Measurements from ENCODE around the gene FERD3L. TPM values are rescaled to one million over a fixed set of nuclear protein-coding genes. Genes with fewer than 3 reads are reported as not detected.

Gene FERD3L
- total and polyA plus RNA-seq, 2 donors (not counting 1 experiment from before 2014, with no cell fraction given): not detected

DNA sequence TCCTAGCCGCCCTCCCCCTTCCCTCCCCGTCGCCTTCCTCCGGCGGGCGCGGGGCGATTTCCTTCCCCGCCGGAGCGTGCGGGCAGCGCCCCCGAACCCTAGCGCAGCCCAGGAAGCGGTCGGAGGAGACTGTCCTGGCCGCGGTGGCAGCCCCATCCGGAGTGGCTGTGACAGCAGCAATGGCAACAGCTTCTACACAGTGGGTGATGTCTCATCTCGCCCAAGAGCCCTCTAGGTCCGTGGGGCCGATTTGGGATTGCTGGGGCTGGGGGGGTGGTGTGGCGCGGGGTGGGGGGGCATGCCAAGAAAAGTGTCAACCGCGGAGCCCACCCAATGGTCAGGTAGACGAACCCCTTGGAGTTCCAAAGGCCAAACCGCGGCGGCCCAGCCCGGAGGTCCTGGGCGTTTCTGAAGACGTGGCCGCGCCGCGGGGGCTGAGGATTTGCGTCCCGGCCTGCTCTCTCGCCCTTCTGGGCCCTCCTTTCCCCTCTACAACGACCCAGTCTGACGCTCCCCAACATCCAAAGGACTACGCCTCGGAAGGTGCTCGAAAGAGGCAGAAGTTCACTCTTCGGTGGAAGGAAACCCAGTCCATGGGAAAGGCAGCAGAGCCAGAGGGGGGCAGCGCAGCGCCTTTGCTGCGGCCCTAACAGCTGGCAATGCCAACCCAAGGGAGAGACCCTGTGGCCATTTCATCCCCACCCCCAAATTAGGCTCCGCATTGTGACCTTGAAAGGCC, 27.2 kb downstream of the FERD3L start:
- Histone ChIP-seq H3K36me3 (ENCODE audit: control insufficient read depth, insufficient read depth, low read length) (no peaks in the 10 kb centered on the region), H3K4me3 (replicated peaks in 1 of 4; ENCODE audit: control extremely low read depth in 1 of 4, insufficient read depth in 1 of 4, low read depth in 3 of 4, low read length in 4 of 4) (peak overlapping the region; percentile 59 to 98 (median 64)), H2AFZ (ENCODE audit: low read length) (peak overlapping the region; percentile 34), H3K27me3 (ENCODE audit: control insufficient read depth, insufficient read depth, low read length) (peaks cover 6% of the 10 kb centered on the region), H3K79me2 (ENCODE audit: control insufficient read depth, insufficient read depth, low read length) (peaks cover 18% of the 10 kb centered on the region), H3K4me2 (ENCODE audit: extremely low read depth, insufficient read depth, low read length) (peak overlapping the region; percentile 62), H3K9me3 (ENCODE audit: control insufficient read depth, insufficient read depth, low read depth, low read length) (no peaks in the 10 kb centered on the region), H3K9ac (ENCODE audit: insufficient read depth, low read length) (peak overlapping the region; percentile 26), H3K27ac (ENCODE audit: insufficient read depth, low read length) (peak overlapping the region; percentile 32), H4K20me1 (ENCODE audit: control insufficient read depth, extremely low read depth, insufficient read depth, low read length) (no peaks in the 10 kb centered on the region), H3K4me1 (ENCODE audit: control insufficient read depth, extremely low read depth, insufficient read depth, low read length) (no peaks in the 10 kb centered on the region)
- TF ChIP-seq, protein P1, sequence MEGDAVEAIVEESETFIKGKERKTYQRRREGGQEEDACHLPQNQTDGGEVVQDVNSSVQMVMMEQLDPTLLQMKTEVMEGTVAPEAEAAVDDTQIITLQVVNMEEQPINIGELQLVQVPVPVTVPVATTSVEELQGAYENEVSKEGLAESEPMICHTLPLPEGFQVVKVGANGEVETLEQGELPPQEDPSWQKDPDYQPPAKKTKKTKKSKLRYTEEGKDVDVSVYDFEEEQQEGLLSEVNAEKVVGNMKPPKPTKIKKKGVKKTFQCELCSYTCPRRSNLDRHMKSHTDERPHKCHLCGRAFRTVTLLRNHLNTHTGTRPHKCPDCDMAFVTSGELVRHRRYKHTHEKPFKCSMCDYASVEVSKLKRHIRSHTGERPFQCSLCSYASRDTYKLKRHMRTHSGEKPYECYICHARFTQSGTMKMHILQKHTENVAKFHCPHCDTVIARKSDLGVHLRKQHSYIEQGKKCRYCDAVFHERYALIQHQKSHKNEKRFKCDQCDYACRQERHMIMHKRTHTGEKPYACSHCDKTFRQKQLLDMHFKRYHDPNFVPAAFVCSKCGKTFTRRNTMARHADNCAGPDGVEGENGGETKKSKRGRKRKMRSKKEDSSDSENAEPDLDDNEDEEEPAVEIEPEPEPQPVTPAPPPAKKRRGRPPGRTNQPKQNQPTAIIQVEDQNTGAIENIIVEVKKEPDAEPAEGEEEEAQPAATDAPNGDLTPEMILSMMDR (conservative IDR thresholded peaks at IDR 0.05 in 1 of 2, IDR thresholded peaks at IDR 0.05 in 1 of 2; ENCODE audit: low read depth in 1 of 2, low read length in 2 of 2): no peak
- TF ChIP-seq EZH2 (IDR thresholded peaks at IDR 0.05; ENCODE audit: low read length, missing control alignments): no peak
- DNase-seq (ENCODE audit: low read depth in 2 of 2): no peak

DNA sequence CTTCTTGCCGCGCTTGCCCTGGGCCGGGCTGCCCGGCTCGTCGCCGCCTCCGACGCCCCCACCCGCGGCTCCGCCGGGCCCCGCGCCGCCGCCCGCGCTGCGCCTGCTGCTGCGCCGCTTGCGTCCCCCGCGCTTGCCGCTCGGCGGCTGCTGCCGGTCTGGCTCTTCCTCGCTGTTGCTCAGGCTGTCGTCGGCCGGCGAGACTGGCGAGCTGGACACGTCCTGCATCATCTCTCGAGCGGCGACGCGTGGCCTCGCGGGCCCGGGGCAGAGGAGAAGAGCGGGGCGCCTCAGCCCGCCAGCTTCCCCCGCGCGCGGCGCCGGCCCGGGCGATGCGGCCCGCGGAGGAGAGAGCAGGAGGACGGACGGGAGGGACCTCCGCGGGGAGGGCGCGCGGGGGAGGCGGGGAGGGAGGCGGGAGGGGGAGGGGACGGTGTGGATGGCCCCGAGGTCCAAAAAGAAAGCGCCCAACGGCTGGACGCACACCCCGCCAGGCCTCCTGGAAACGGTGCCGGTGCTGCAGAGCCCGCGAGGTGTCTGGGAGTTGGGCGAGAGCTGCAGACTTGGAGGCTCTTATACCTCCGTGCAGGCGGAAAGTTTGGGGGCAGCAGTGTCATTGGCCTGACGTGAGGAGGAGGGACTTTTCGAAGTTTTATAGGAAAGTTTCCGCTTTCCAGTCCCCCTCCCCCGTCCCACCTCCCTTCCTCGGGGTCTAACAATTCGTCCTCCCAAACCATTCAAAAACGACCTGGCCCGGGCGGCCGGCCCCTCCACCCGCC, 27.9 kb downstream of the FERD3L start, which contains the start of gene TWIST1:
Gene TWIST1 (minus strand): TSS at position 546 of the 779 bp plus-strand sequence. CDS start 315 bp downstream, at position 231.
- DNase-seq (ENCODE audit: low read depth in 2 of 2): peak; percentile 75 to 90
- H3K9me3 ChIP-seq (ENCODE audit: control insufficient read depth, insufficient read depth, low read depth, low read length): no peaks in the 10 kb centered on the region
- H3K4me2 ChIP-seq (ENCODE audit: extremely low read depth, insufficient read depth, low read length): peak within 1 kb of the TSS; percentile 83
- peaks cover 6% of the 10 kb centered on the region for H3K27me3 ChIP-seq (ENCODE audit: control insufficient read depth, insufficient read depth, low read length)
- H2AFZ ChIP-seq (ENCODE audit: low read length): peak within 1 kb of the TSS; percentile 91
- H3K4me3 ChIP-seq (replicated peaks in 1 of 4; ENCODE audit: control extremely low read depth in 1 of 4, insufficient read depth in 1 of 4, low read depth in 3 of 4, low read length in 4 of 4): peak within 1 kb of the TSS; percentile 70 to 98 (median 86)
- peak within 1 kb of the TSS; percentile 69 for H3K9ac ChIP-seq (ENCODE audit: insufficient read depth, low read length)
- H4K20me1 ChIP-seq (ENCODE audit: control insufficient read depth, extremely low read depth, insufficient read depth, low read length): no peaks in the 10 kb centered on the region
- H3K79me2 ChIP-seq (ENCODE audit: control insufficient read depth, insufficient read depth, low read length): peaks cover 18% of the 10 kb centered on the region
- no peaks in the 10 kb centered on the region for H3K4me1 ChIP-seq (ENCODE audit: control insufficient read depth, extremely low read depth, insufficient read depth, low read length)
- H3K27ac ChIP-seq (ENCODE audit: insufficient read depth, low read length): peak within 1 kb of the TSS; percentile 71
- no peaks in the 10 kb centered on the region for H3K36me3 ChIP-seq (ENCODE audit: control insufficient read depth, insufficient read depth, low read length)
- no peak for TF ChIP-seq EZH2 (IDR thresholded peaks at IDR 0.05; ENCODE audit: low read length, missing control alignments)
- TF ChIP-seq, protein P1 (conservative IDR thresholded peaks at IDR 0.05 in 1 of 2, IDR thresholded peaks at IDR 0.05 in 1 of 2; ENCODE audit: low read depth in 1 of 2, low read length in 2 of 2): no peak

Data from fibroblast of lung (primary cell).